DMS53 treated with DMSO at 0.1 percent for 48 hours (cell line): ENCODE measurements around the gene INTS1.
A peak's percentile ranks its signal among the peaks of the same experiment; 100 is the strongest.

ENCODE experiments used
- DNase-seq: peaks from one replicate; lab custom pipeline; 2025; ENCODE audit not compliant: unreplicated experiment; lab: John Stamatoyannopoulos, UW

INTS1 gene

GRCh38 chr7:1542841-1543747 lies 38.9 kb upstream of the INTS1 start:
- no peak for DNase-seq

GRCh38 chr7:1542329-1542728 lies 38.1 kb upstream of the INTS1 start:
- no peak for DNase-seq

DNA sequence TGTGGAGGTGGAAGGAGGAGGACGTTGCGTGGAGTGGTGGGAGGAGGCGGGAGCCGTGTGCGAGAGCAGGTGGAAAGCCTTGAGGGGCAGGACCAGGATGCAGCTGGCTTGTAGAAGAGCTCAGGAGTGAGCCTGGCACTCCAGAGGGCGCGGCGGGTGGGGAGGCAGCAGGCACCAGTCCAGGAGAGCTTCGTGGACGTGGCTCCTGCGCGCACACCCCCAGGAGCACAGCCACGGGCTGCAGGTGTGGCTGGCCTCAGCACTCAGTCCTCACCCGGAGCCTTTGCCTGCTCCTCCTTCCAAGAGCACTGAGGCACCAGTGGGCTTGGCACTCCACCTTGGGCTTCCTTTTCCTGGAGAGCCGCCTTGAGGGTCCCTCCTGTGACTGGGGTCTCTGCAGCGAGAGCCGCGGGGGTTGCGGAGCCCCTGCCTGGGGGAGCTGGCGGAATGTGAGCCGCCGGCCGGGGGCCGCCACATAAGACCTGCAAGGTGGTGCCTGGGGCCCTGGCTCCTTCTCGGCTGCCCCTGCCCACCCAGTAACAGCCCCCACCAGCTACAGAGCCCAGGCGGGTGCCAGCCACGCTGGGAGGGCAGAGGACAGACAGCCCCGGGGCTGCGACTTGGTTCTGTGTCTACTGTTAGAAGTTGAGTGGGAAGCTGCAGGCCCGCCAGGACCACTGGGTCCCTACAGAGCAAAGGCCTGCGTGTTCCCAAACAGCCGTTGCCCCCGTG lies 37.4 kb upstream of the INTS1 start:
- no peak for DNase-seq

DNA sequence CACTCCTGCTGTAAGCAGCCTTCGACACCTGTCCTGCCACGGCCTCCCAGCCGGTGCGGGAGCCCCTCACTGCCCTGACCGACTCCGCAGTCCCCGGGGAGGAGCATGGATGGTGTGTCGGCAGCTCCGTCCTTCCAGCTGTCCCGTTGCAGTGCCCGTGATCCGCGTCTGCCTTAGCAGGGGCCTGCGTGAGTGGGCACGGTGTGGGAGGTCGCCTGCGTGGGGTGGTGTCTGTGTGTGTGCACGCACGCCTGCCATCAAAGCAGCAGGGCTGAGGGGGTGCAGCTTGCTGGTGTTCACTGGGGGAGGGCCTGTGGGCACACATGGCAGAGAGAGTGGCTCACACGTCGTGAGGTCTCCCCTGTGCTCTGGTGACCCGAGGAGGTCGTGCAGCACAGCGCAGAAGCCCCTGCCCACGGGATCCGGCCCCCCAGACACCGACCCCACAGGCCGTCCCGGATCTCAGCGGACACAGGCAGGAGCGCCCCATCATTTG lies 36.6 kb upstream of the INTS1 start:
- DNase-seq: no peak

DNA sequence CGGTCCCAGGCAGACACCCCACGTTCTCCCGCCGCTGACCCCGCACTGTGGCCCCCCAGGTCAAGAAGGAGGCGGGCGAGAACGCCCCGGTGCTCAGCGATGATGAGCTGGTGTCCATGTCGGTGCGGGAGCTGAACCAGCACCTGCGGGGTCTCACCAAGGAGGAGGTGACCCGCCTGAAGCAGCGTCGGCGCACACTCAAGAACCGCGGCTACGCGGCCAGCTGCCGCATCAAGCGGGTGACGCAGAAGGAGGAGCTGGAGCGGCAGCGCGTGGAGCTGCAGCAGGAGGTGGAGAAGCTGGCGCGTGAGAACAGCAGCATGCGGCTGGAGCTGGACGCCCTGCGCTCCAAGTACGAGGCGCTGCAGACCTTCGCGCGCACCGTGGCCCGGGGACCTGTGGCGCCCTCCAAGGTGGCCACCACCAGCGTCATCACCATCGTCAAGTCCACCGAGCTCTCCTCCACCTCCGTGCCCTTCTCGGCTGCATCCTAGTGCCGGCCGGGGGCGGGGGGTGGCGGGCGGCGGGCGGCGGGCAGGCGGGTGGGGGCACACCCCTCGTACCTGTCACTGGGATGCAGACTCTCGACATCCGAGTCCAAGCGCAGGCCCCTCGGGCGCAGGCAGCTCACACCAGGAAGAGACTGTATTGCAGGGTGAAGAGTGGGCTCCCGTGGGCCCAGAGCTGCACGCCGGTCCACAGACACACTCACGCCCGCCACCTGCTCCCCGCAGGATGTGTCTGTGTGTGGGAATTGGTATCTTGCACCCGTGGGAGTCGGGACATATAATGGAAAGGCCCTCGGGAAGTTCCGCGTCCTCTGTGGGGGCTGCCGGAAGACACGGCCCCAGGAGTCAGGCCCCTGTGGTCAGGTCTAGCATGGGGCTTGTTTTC lies 35.9 kb upstream of the INTS1 start:
- no peak for DNase-seq

GRCh38 chr7:1539181-1539881 lies 35.1 kb upstream of the INTS1 start:
- no peak for DNase-seq

DNA sequence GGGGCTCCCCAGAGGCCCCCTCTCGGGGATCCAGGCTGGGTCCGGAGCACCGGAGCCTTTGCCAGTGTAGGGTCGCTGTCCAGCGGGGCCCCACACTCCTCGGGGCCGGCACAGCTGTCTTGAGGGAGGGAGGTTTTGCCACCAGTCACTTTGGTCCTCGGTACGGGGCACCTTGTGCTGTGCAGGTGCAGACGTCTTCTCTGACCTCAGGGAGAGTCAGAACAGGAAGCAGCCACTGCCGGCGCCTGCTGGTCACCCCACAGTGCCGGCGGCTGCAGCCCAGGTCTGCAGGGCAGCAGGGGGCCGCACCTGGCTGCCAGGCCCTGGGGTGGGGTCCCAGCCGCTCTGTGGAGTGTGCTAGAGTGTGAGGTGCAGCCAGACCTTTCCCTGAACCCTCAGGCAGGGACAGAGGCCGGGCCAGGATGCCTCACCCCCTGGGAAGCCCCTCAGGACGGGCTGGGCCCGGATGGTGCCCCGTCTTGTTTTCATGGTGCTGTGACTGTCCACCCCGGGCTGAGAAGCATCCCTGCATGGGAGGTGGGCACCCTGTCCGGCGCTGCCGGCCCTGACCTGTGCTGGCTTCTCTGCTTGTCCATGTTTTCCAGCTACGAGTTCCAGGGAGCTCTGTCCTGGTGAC lies 34.5 kb upstream of the INTS1 start:
- DNase-seq: no peak

DNA sequence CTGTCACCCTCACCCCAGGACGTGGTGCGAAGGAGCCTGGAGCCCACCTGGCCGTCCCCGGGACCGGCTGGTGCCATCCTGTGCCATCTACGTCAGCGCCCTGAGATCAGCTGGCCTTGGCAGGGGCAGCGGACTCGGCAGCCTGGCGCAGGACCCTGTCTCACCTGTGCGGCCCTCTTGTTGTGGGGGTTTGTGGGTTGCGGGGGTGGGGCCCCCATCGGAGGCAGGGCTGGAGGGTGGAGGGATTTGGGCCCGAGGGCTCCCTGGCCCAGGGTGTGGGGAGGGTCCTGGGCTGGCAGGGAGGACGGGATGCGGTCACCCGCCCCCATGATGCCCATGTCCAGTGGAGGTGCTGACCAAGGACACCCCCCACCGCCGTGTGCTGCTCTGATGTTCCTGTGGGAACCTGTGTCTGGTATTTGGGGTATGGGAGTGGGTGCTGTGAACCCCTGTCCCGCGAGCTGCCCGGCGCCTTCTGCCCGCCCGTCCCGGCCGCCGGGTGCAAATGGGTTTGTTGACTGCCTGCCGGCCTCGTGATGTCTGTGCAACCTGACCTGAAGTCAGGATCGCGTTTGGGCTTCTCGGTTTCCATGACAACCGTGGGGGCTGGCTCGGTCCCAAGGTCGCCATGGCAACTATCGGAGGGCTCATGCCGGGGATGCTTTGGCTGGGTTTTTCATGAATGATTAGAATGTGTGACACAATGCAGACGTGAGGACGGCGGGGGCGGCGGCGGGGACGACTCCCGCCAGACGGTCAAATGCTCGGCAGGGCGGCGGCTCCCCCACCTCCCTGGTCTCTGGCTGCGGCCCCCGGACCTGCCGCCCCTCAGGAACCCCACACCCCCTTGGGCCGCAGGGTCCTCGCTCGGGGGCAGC lies 33.6 kb upstream of the INTS1 start:
- DNase-seq: no peak

GRCh38 chr7:1536743-1537534 lies 32.8 kb upstream of the INTS1 start:
- peak; percentile 15 for DNase-seq

- no peak for DNase-seq
Observed at GRCh38 chr7:1536455-1536742, 32.2 kb upstream of the INTS1 start.

GRCh38 chr7:1535701-1536454 lies 31.7 kb upstream of the INTS1 start:
- DNase-seq: no peak

- DNase-seq: no peak
Observed at GRCh38 chr7:1535100-1535458, 30.9 kb upstream of the INTS1 start.

- no peak for DNase-seq
Observed at GRCh38 chr7:1534330-1535099, 30.3 kb upstream of the INTS1 start.

DNA sequence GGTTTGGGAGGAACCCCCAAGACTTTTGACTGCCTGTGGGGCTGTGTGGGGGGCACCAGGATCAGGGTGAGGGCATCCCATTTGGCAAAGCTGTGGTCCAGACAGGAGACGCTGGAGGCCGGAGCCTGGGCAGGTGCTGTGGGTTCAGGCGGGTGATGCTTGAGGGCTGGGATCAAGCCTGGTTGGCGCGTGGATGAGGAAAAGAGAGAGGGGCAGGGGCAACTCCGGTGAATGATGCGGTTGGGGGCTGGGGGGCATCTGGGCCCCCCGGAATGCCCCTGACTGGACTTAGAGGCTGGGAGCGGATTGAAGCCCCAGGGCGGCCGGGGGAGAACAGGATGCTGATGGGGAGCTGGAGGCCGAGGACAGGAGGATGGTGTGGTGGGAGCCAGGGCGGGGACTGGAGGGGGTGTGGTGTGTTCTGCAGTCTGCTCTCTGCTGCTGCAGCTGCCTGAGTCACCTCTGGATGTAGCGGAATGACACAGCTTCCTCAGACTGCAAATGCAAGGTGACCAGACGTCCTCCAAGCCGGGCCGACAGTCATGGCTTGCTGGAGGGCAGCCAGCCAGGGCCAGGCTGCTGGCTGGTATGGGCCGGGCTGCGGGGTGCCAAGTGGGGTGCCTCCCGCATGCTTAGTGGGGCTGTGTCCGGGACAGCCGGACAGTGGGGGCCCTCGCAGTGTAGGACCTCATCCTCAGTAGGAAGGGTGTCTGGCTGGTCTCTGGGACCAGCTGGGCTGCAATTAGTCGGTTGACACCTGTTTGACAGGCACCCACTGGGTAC lies 29.5 kb upstream of the INTS1 start:
- DNase-seq: no peak

DNA sequence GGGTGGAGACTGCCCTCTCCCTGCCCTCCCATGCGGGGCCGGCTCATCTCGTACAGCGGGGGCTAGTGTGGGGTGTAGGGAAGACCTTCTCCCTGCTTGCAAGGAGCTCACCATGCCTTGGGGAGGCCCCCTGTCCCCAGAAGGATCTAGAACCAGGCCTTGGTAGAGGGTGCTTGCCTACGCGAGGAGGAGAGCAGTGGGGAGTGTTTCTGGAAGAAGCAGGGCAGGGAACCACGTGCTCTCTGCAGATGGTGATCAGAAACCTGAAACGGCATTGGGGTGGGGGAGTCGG lies 29.0 kb upstream of the INTS1 start:
- DNase-seq: no peak

GRCh38 chr7:1532456-1533254 lies 28.5 kb upstream of the INTS1 start:
- DNase-seq: peak; percentile 86
